Measurements from ENCODE around the gene PTH2.

Gene PTH2

GRCh38 chr19:49430172-49430677 is 7.0 kb upstream of the PTH2 start:
- no peak overlapping the region for H3K4me3 ChIP-seq (ENCODE audit: low read depth, low read length)
- no peaks in the 10 kb centered on the region for H3K36me3 ChIP-seq (ENCODE audit: control insufficient read depth, insufficient read depth, low read length)
- H3K4me1 ChIP-seq (ENCODE audit: control insufficient read depth, insufficient read depth, low read length): peaks cover 20% of the 10 kb centered on the region
- H3K27ac ChIP-seq (ENCODE audit: low read depth, low read length): no peak overlapping the region
- no peaks in the 10 kb centered on the region for H3K9me3 ChIP-seq (ENCODE audit: control insufficient read depth, insufficient read depth, low read length)
- no peak overlapping the region for H3K9ac ChIP-seq (ENCODE audit: low read depth, low read length)
- peaks cover 63% of the 10 kb centered on the region for H3K27me3 ChIP-seq (ENCODE audit: control insufficient read depth, insufficient read depth, low read length)

DNA sequence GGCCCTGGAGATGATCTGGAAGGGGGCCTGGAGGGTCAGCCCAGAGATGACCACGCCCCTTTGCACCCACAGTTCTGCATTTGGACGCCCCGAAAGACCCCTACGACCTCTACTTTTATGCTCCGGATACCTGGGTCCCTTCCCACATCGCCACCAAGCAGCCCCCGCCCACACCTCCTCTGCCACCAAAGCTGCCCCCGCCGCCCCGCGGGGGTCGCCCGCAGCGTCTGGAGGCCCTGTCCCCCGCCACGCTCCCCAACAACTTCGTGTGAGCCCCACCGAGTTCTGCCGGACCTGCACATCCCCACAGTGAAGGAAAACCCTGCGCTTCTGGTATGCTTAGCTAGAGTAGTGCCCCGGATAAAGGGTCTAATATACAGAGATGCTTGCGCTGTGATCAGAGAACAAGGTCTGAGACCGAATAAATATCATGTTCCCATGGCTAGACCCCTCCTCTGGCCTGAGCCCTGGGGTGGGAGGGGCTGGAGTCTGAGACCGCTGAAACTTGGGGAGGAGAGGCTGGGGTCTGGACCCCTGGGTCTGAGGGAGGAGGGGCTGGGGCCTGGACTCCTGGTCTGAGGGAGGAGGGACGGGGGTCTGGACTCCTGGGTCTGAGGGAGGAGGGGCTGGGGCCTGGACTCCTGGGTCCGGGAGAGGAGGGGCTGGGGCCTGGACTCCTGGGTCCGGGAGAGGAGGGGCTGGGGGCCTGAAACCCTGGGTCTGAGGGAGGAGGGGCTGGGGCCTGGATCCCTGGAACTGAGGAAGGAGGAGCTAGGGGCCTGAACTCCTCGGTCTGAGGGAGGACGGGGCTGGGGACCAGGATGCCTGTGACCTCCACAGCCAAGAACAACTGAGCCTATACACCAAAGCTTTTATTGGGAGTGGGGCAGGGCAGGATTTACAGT is 5.6 kb upstream of the PTH2 start:
- Histone ChIP-seq H3K4me1 (ENCODE audit: control insufficient read depth, insufficient read depth, low read length) (peaks cover 21% of the 10 kb centered on the region), H3K4me3 (ENCODE audit: low read depth, low read length) (peak overlapping the region; percentile 70), H3K27ac (ENCODE audit: low read depth, low read length) (no peak overlapping the region), H3K36me3 (ENCODE audit: control insufficient read depth, insufficient read depth, low read length) (no peaks in the 10 kb centered on the region), H3K9ac (ENCODE audit: low read depth, low read length) (no peak overlapping the region), H3K27me3 (ENCODE audit: control insufficient read depth, insufficient read depth, low read length) (peaks cover 71% of the 10 kb centered on the region), H3K9me3 (ENCODE audit: control insufficient read depth, insufficient read depth, low read length) (no peaks in the 10 kb centered on the region)

- H3K9me3 ChIP-seq (ENCODE audit: control insufficient read depth, insufficient read depth, low read length): no peaks in the 10 kb centered on the region
- peak overlapping the region; percentile 45 for H3K9ac ChIP-seq (ENCODE audit: low read depth, low read length)
- no peaks in the 10 kb centered on the region for H3K36me3 ChIP-seq (ENCODE audit: control insufficient read depth, insufficient read depth, low read length)
- H3K27ac ChIP-seq (ENCODE audit: low read depth, low read length): no peak overlapping the region
- peaks cover 22% of the 10 kb centered on the region for H3K4me1 ChIP-seq (ENCODE audit: control insufficient read depth, insufficient read depth, low read length)
- H3K27me3 ChIP-seq (ENCODE audit: control insufficient read depth, insufficient read depth, low read length): peaks cover 71% of the 10 kb centered on the region
- H3K4me3 ChIP-seq (ENCODE audit: low read depth, low read length): peak overlapping the region; percentile 70
Measured at GRCh38 chr19:49427855-49428546, 4.8 kb upstream of the PTH2 start.

- Histone ChIP-seq H3K27me3 (ENCODE audit: control insufficient read depth, insufficient read depth, low read length) (peaks cover 71% of the 10 kb centered on the region), H3K4me3 (ENCODE audit: low read depth, low read length) (no peak overlapping the region), H3K36me3 (ENCODE audit: control insufficient read depth, insufficient read depth, low read length) (no peaks in the 10 kb centered on the region), H3K9me3 (ENCODE audit: control insufficient read depth, insufficient read depth, low read length) (no peaks in the 10 kb centered on the region), H3K4me1 (ENCODE audit: control insufficient read depth, insufficient read depth, low read length) (peaks cover 22% of the 10 kb centered on the region), H3K27ac (ENCODE audit: low read depth, low read length) (no peak overlapping the region), H3K9ac (ENCODE audit: low read depth, low read length) (no peak overlapping the region)
Measured at GRCh38 chr19:49427339-49427738, 4.1 kb upstream of the PTH2 start.

DNA sequence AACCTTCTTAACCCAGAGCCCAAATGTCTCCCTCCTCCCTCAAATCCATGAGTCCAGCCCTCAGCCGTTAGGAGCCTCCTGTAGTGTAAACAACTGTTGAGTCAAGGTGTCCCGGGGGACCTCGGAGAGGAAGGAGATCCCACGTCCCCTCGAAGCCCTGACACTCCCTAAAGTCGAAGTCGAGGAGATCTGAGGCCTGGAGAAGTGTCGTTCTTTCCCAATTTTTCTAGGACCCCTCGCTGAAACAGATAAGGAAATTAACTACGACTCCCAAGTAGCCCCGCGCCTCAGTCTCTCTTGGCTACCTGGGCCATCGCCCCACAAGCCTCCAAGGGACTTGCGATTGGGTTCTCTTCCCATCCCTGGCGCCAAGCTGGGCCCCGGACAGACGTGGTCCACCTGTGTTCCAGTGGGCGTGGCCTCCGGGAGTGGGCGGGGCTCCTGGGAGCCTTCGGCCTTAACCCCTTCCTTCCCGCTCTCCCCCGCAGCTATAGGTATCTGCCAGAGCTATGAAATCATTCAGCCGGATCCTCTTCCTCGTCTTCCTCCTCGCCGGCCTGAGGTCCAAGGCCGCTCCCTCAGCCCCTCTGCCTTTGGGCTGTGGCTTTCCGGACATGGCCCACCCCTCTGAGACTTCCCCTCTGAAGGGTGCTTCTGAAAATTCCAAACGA is 2.8 kb upstream of the PTH2 start:
- H3K4me3 ChIP-seq (ENCODE audit: low read depth, low read length): peak overlapping the region; percentile 43; the same call in 1 of the 2 replicates
- H3K27me3 ChIP-seq (ENCODE audit: control insufficient read depth, insufficient read depth, low read length): peaks cover 74% of the 10 kb centered on the region
- no peak overlapping the region for H3K9ac ChIP-seq (ENCODE audit: low read depth, low read length)

GRCh38 chr19:49425178-49425577 is 1.9 kb upstream of the PTH2 start, which contains the start of gene GFY:
Gene GFY, plus strand, starts transcription at chr19:49425388. Its CDS starts 1,043 bp downstream, at chr19:49426431.
- peaks cover 70% of the 10 kb centered on the region for H3K27me3 ChIP-seq (ENCODE audit: control insufficient read depth, insufficient read depth, low read length)
- no peaks in the 10 kb centered on the region for H3K36me3 ChIP-seq (ENCODE audit: control insufficient read depth, insufficient read depth, low read length)
- peak within 1 kb of the TSS; percentile 43; the same call in 1 of the 2 replicates for H3K4me3 ChIP-seq (ENCODE audit: low read depth, low read length)
- peaks cover 28% of the 10 kb centered on the region for H3K4me1 ChIP-seq (ENCODE audit: control insufficient read depth, insufficient read depth, low read length)
- no peak within 1 kb of the TSS for H3K9ac ChIP-seq (ENCODE audit: low read depth, low read length)
- H3K27ac ChIP-seq (ENCODE audit: low read depth, low read length): no peak within 1 kb of the TSS
- H3K9me3 ChIP-seq (ENCODE audit: control insufficient read depth, insufficient read depth, low read length): no peaks in the 10 kb centered on the region

More for the DNA sequence above, 2.8 kb upstream of the PTH2 start:
- no peak overlapping the region for H3K27ac ChIP-seq (ENCODE audit: low read depth, low read length)
- H3K4me1 ChIP-seq (ENCODE audit: control insufficient read depth, insufficient read depth, low read length): peaks cover 22% of the 10 kb centered on the region
- no peaks in the 10 kb centered on the region for H3K9me3 ChIP-seq (ENCODE audit: control insufficient read depth, insufficient read depth, low read length)
- H3K36me3 ChIP-seq (ENCODE audit: control insufficient read depth, insufficient read depth, low read length): no peaks in the 10 kb centered on the region

GRCh38 chr19:49423985-49424303 is 703 bp upstream of the PTH2 start:
- H3K27me3 ChIP-seq (ENCODE audit: control insufficient read depth, insufficient read depth, low read length): peaks cover 61% of the 10 kb centered on the region
- H3K9me3 ChIP-seq (ENCODE audit: control insufficient read depth, insufficient read depth, low read length): no peaks in the 10 kb centered on the region
- H3K9ac ChIP-seq (ENCODE audit: low read depth, low read length): no peak overlapping the region
- H3K36me3 ChIP-seq (ENCODE audit: control insufficient read depth, insufficient read depth, low read length): no peaks in the 10 kb centered on the region
- H3K4me1 ChIP-seq (ENCODE audit: control insufficient read depth, insufficient read depth, low read length): peaks cover 24% of the 10 kb centered on the region
- H3K27ac ChIP-seq (ENCODE audit: low read depth, low read length): no peak overlapping the region
- H3K4me3 ChIP-seq (ENCODE audit: low read depth, low read length): no peak overlapping the region

GRCh38 chr19:49422407-49423070 is 702 bp downstream of the PTH2 start:
- H3K4me3 ChIP-seq (ENCODE audit: low read depth, low read length): peak overlapping the region; percentile 51; the same call in 1 of the 2 replicates
- H3K36me3 ChIP-seq (ENCODE audit: control insufficient read depth, insufficient read depth, low read length): no peaks in the 10 kb centered on the region
- H3K9ac ChIP-seq (ENCODE audit: low read depth, low read length): no peak overlapping the region
- no peak overlapping the region for H3K27ac ChIP-seq (ENCODE audit: low read depth, low read length)
- H3K9me3 ChIP-seq (ENCODE audit: control insufficient read depth, insufficient read depth, low read length): no peaks in the 10 kb centered on the region
- peaks cover 16% of the 10 kb centered on the region for H3K4me1 ChIP-seq (ENCODE audit: control insufficient read depth, insufficient read depth, low read length)
- peaks cover 61% of the 10 kb centered on the region for H3K27me3 ChIP-seq (ENCODE audit: control insufficient read depth, insufficient read depth, low read length)

DNA sequence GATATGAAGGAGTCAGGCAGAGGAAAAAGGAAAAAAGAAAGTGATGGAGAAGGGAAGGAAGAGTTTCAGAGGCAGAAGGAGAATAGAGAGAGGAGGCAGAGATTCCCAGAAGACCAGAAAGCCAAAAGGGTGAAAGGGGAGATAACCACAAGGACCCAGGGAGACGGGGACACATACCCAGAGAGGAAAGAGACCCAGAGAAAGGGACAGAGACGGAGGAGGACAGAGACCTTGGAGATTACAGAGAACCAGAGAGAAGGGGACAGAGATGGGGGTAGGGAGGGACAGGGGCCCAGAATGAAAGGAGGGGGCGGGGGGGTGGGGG is 1.4 kb downstream of the PTH2 start:
- H3K9me3 ChIP-seq (ENCODE audit: control insufficient read depth, insufficient read depth, low read length): no peaks in the 10 kb centered on the region
- no peaks in the 10 kb centered on the region for H3K36me3 ChIP-seq (ENCODE audit: control insufficient read depth, insufficient read depth, low read length)
- H3K27me3 ChIP-seq (ENCODE audit: control insufficient read depth, insufficient read depth, low read length): peaks cover 55% of the 10 kb centered on the region
- no peak overlapping the region for H3K4me3 ChIP-seq (ENCODE audit: low read depth, low read length)
- H3K4me1 ChIP-seq (ENCODE audit: control insufficient read depth, insufficient read depth, low read length): peaks cover 17% of the 10 kb centered on the region
- H3K27ac ChIP-seq (ENCODE audit: low read depth, low read length): no peak overlapping the region
- H3K9ac ChIP-seq (ENCODE audit: low read depth, low read length): no peak overlapping the region

DNA sequence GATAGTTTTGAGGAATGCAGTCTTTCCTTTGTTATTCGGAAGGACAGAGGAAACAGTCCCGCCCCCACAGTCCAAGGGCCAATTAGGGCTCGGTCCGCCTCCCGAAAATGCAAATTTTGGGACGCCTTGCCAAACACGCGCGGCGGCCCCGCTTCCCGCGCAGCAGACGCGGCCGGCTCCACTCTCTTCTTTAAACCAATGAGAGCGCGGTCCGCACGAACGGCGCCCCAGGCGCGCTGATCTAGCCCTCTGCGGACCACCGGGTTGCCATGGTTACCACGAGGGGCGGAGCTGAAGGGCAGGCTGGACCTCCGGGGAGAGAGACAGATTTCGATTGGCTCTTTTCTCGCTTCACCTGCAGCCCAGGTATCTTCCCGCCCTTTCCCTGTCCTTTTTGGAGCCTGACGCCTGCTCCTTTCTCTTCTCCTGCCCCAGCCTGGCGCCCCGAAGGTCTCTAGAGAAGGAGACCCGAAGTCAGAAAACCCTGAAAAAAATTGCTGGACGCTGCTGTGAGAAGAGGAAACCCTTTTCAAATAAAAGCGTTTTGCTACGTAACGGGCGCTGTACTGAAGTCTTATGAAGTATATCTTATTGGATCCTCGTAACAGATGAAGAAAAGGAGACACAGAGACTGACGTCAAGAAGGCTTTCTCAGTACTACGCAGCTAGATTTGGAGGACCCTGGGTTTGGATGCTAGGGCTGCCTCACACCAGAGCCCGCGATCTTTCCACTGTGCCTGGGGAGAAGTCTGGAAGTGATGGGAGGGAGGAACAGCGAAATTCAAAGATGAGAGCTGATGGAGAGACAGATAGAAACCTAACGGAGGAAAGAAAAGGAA is 2.0 kb downstream of the PTH2 start:
- no peak overlapping the region for H3K9ac ChIP-seq (ENCODE audit: low read depth, low read length)
- H3K36me3 ChIP-seq (ENCODE audit: control insufficient read depth, insufficient read depth, low read length): no peaks in the 10 kb centered on the region
- H3K27me3 ChIP-seq (ENCODE audit: control insufficient read depth, insufficient read depth, low read length): peaks cover 49% of the 10 kb centered on the region
- peaks cover 14% of the 10 kb centered on the region; the same call in 1 of the 2 replicates for H3K4me1 ChIP-seq (ENCODE audit: control insufficient read depth, insufficient read depth, low read length)
- no peaks in the 10 kb centered on the region for H3K9me3 ChIP-seq (ENCODE audit: control insufficient read depth, insufficient read depth, low read length)
- H3K27ac ChIP-seq (ENCODE audit: low read depth, low read length): no peak overlapping the region
- H3K4me3 ChIP-seq (ENCODE audit: low read depth, low read length): peak overlapping the region; percentile 33; the same call in 1 of the 2 replicates
